Measurements from ENCODE around the gene BRMS1L.
"Not testable (repeated sequence)": the region's sequence is repeated elsewhere in the genome, so short reads cannot be mapped to it uniquely, and the experiment has no call there.

BRMS1L gene, protein sequence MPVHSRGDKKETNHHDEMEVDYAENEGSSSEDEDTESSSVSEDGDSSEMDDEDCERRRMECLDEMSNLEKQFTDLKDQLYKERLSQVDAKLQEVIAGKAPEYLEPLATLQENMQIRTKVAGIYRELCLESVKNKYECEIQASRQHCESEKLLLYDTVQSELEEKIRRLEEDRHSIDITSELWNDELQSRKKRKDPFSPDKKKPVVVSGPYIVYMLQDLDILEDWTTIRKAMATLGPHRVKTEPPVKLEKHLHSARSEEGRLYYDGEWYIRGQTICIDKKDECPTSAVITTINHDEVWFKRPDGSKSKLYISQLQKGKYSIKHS

DNA sequence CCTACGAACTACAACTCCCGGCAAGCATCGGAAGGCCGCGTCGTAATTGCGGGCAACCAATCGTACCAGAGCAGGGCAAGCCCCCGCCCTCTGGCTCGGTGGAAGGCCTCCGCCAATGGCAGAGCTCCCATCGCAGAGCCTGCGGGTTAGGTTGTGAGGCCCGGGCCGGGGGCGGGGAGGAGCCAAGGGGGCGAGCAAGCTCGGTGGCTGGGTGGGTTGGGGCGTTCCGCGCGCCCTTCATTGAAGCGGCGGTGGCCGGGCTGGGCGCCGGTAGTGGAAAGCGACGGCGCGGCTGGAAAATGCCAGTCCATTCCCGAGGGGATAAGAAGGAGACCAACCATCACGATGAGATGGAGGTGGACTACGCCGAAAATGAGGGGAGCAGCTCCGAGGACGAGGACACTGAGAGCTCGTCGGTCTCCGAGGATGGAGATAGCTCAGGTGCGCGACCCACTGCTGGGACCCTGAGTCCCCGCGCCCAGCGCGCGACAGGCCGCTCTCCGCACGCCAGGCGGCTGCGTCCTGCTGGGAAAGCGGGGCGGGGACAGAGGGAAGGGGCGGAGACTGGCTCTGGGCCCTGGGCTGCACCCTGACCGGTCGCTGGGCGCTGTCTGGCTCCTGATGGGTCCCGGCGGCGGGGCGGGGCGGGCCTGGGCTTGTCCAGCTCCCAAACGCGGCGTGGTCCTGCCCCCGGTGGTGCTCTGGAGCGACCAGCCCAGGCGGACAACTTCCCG, at the start of gene BRMS1L:
Gene BRMS1L, plus strand, starts transcription at position 121 of the 734 bp plus-strand sequence. Its CDS starts 179 bp downstream, at position 300.
- Histone ChIP-seq H3K4me3 (ENCODE audit: insufficient read length, low read depth) (peak within 1 kb of the TSS; percentile 95), H3K9ac (ENCODE audit: insufficient read length, low read depth) (peak within 1 kb of the TSS; percentile 98), H3K9me3 (ENCODE audit: insufficient read depth, low read length) (no peaks in the 10 kb centered on the region), H3K4me1 (ENCODE audit: insufficient read depth, insufficient read length) (no peaks in the 10 kb centered on the region), H3K36me3 (ENCODE audit: insufficient read depth, insufficient read length, low read length) (no peaks in the 10 kb centered on the region), H3K27me3 (ENCODE audit: insufficient read depth, insufficient read length) (no peaks in the 10 kb centered on the region)
- peak; percentile 95 for DNase-seq (ENCODE audit: low read depth, low spot score)
- TF ChIP-seq SUZ12 (IDR thresholded peaks at IDR 0.05; ENCODE audit: extremely low read depth, insufficient read depth, insufficient read length): no peak
- no peak for TF ChIP-seq YY1 (IDR thresholded peaks at IDR 0.05; ENCODE audit: insufficient read depth, insufficient read length)
- no peak for TF ChIP-seq ZNF274 (IDR thresholded peaks at IDR 0.05; ENCODE audit: low read depth, low read length)

DNA sequence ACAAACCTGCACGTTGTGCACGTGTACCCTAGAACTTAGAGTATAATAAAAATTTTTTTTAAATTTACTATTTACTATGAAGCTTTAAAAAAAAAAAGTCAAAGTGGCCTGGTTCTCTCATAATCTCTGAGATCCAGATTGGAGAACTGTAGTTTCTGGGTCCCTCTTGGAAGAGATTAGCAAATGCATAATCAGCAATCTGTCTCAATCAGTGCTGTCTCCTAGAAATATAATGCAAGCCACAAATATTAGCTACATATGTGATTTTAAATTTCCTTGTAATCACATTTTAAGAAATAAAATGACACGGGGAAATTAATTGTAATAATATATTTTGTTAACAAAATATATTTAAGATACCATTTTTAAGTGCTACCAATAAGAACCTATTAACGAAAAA, 49.3 kb upstream of the BRMS1L start:
- no peak overlapping the region for H3K9ac ChIP-seq (ENCODE audit: insufficient read length, low read depth)
- H3K9me3 ChIP-seq (ENCODE audit: insufficient read depth, low read length): peaks cover 7% of the 10 kb centered on the region; the same call in 1 of the 2 replicates
- H3K4me3 ChIP-seq (ENCODE audit: insufficient read length, low read depth): no peak overlapping the region
- no peaks in the 10 kb centered on the region for H3K36me3 ChIP-seq (ENCODE audit: insufficient read depth, insufficient read length, low read length)
- TF ChIP-seq SUZ12 (IDR thresholded peaks at IDR 0.05; ENCODE audit: extremely low read depth, insufficient read depth, insufficient read length) (no peak), YY1 (IDR thresholded peaks at IDR 0.05; ENCODE audit: insufficient read depth, insufficient read length) (no peak)
- no peaks in the 10 kb centered on the region for H3K4me1 ChIP-seq (ENCODE audit: insufficient read depth, insufficient read length)
- H3K27me3 ChIP-seq (ENCODE audit: insufficient read depth, insufficient read length): no peaks in the 10 kb centered on the region
- DNase-seq (ENCODE audit: low read depth, low spot score): no peak

DNA sequence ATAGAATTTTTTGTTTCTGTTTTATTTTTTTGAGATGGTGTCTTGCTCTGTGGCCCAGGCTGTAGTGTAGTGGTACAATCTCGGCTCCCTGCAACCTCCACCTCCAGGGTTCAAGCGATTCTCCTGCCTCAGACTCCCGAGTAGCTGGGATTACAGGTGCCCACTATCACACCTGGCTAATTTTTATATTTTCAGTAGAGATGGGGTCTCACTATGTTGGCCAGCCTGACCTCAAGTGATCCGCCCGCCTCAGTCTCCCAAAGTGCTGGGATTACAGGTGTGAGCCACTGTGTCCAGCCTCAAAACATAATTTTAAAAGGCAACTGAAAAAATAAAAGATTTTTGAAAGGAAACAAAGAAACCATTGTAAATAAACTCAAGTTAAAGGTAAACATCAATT, 48.6 kb upstream of the BRMS1L start:
- not testable (repeated sequence) for DNase-seq (ENCODE audit: low read depth, low spot score)

GRCh38 chr14:35779368-35779767, 46.8 kb upstream of the BRMS1L start:
- H3K9ac ChIP-seq (ENCODE audit: insufficient read length, low read depth): no peak overlapping the region
- DNase-seq (ENCODE audit: low read depth, low spot score): no peak
- H3K27me3 ChIP-seq (ENCODE audit: insufficient read depth, insufficient read length): no peaks in the 10 kb centered on the region
- no peaks in the 10 kb centered on the region for H3K4me1 ChIP-seq (ENCODE audit: insufficient read depth, insufficient read length)
- no peaks in the 10 kb centered on the region for H3K36me3 ChIP-seq (ENCODE audit: insufficient read depth, insufficient read length, low read length)
- peaks cover 7% of the 10 kb centered on the region; the same call in 1 of the 2 replicates for H3K9me3 ChIP-seq (ENCODE audit: insufficient read depth, low read length)
- H3K4me3 ChIP-seq (ENCODE audit: insufficient read length, low read depth): no peak overlapping the region
- TF ChIP-seq SUZ12 (IDR thresholded peaks at IDR 0.05; ENCODE audit: extremely low read depth, insufficient read depth, insufficient read length) (no peak), ZNF274 (IDR thresholded peaks at IDR 0.05; ENCODE audit: low read depth, low read length) (no peak), YY1 (IDR thresholded peaks at IDR 0.05; ENCODE audit: insufficient read depth, insufficient read length) (no peak)

More for the DNA sequence above, 48.6 kb upstream of the BRMS1L start:
- not testable (repeated sequence) for H3K36me3 ChIP-seq (ENCODE audit: insufficient read depth, insufficient read length, low read length); H3K4me1 ChIP-seq (ENCODE audit: insufficient read depth, insufficient read length); H3K4me3 ChIP-seq (ENCODE audit: insufficient read length, low read depth); H3K9me3 ChIP-seq (ENCODE audit: insufficient read depth, low read length); H3K9ac ChIP-seq (ENCODE audit: insufficient read length, low read depth); H3K27me3 ChIP-seq (ENCODE audit: insufficient read depth, insufficient read length)

DNA sequence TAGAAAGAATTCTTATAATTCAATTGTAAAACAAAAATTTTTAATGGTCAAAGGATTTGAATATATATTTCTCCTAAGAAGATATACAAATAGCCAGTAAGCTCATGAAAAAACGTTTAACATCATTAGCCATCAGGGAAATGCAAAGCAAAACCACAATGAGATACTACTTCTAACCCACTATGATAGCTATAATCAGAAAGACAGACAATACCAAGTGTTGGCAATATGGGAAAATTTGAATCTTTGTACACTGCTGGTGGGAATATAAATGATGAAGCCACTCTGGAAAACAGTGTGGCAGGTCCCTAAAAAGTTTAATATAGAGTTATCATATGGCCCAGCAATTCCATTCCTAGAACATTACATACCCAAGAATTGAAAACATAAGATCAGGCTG, 42.4 kb upstream of the BRMS1L start:
- no peak overlapping the region for H3K4me3 ChIP-seq (ENCODE audit: insufficient read length, low read depth)
- H3K36me3 ChIP-seq (ENCODE audit: insufficient read depth, insufficient read length, low read length): no peaks in the 10 kb centered on the region
- TF ChIP-seq YY1 (IDR thresholded peaks at IDR 0.05; ENCODE audit: insufficient read depth, insufficient read length) (no peak), ZNF274 (IDR thresholded peaks at IDR 0.05; ENCODE audit: low read depth, low read length) (no peak), SUZ12 (IDR thresholded peaks at IDR 0.05; ENCODE audit: extremely low read depth, insufficient read depth, insufficient read length) (no peak)
- no peak overlapping the region for H3K9ac ChIP-seq (ENCODE audit: insufficient read length, low read depth)
- peaks cover 7% of the 10 kb centered on the region; the same call in 1 of the 2 replicates for H3K9me3 ChIP-seq (ENCODE audit: insufficient read depth, low read length)
- DNase-seq (ENCODE audit: low read depth, low spot score): no peak
- H3K27me3 ChIP-seq (ENCODE audit: insufficient read depth, insufficient read length): no peaks in the 10 kb centered on the region
- H3K4me1 ChIP-seq (ENCODE audit: insufficient read depth, insufficient read length): no peaks in the 10 kb centered on the region

- no peak for TF ChIP-seq ZNF274 (IDR thresholded peaks at IDR 0.05; ENCODE audit: low read depth, low read length)
- TF ChIP-seq SUZ12 (IDR thresholded peaks at IDR 0.05; ENCODE audit: extremely low read depth, insufficient read depth, insufficient read length): no peak
- TF ChIP-seq YY1 (IDR thresholded peaks at IDR 0.05; ENCODE audit: insufficient read depth, insufficient read length): no peak
- DNase-seq (ENCODE audit: low read depth, low spot score): no peak
- H3K27me3 ChIP-seq (ENCODE audit: insufficient read depth, insufficient read length): no peaks in the 10 kb centered on the region
- H3K9me3 ChIP-seq (ENCODE audit: insufficient read depth, low read length): no peaks in the 10 kb centered on the region
- H3K4me1 ChIP-seq (ENCODE audit: insufficient read depth, insufficient read length): no peaks in the 10 kb centered on the region
- no peak overlapping the region for H3K9ac ChIP-seq (ENCODE audit: insufficient read length, low read depth)
- no peak overlapping the region for H3K4me3 ChIP-seq (ENCODE audit: insufficient read length, low read depth)
- no peaks in the 10 kb centered on the region for H3K36me3 ChIP-seq (ENCODE audit: insufficient read depth, insufficient read length, low read length)
These were observed 39.3 kb upstream of the BRMS1L start for GRCh38 chr14:35786856-35787255.

GRCh38 chr14:35789651-35790050, 36.5 kb upstream of the BRMS1L start:
- Histone ChIP-seq H3K9me3 (ENCODE audit: insufficient read depth, low read length) (no peaks in the 10 kb centered on the region), H3K4me3 (ENCODE audit: insufficient read length, low read depth) (no peak overlapping the region), H3K4me1 (ENCODE audit: insufficient read depth, insufficient read length) (no peaks in the 10 kb centered on the region), H3K27me3 (ENCODE audit: insufficient read depth, insufficient read length) (no peaks in the 10 kb centered on the region), H3K9ac (ENCODE audit: insufficient read length, low read depth) (no peak overlapping the region), H3K36me3 (ENCODE audit: insufficient read depth, insufficient read length, low read length) (no peaks in the 10 kb centered on the region)
- no peak for DNase-seq (ENCODE audit: low read depth, low spot score)
- no peak for TF ChIP-seq ZNF274 (IDR thresholded peaks at IDR 0.05; ENCODE audit: low read depth, low read length)
- TF ChIP-seq YY1 (IDR thresholded peaks at IDR 0.05; ENCODE audit: insufficient read depth, insufficient read length): no peak
- no peak for TF ChIP-seq SUZ12 (IDR thresholded peaks at IDR 0.05; ENCODE audit: extremely low read depth, insufficient read depth, insufficient read length)

Data from NT2/D1 (cell line).